Activated naive CD8-positive, alpha-beta T cell treated with anti-CD3 and anti-CD28 coated beads for 36 hours (primary cell): ENCODE results near the gene ADAM33. TPM values are rescaled to one million over a fixed set of nuclear protein-coding genes. Genes with fewer than 3 reads are reported as not detected.

ENCODE experiments used
- DNase-seq: peaks from one replicate; pipeline ENCODE4 v3.0.0; 2021
- H3K27ac Mint-ChIP-seq: one replicate; pipeline ENCODE4 v1.8.0; 2022; ENCODE audit warnings: mild to moderate bottlenecking, moderate library complexity, mixed read lengths
- H3K27me3 Mint-ChIP-seq: one replicate; pipeline ENCODE4 v1.8.0; 2022; ENCODE audit warnings: mild to moderate bottlenecking, mixed read lengths
- H3K36me3 Mint-ChIP-seq: one replicate; pipeline ENCODE4 v1.8.0; 2021; ENCODE audit warnings: mild to moderate bottlenecking, mixed read lengths
- H3K4me1 Mint-ChIP-seq: one replicate; pipeline ENCODE4 v1.8.0; 2021; ENCODE audit warnings: mixed read lengths
- H3K4me3 Mint-ChIP-seq: one replicate; pipeline ENCODE4 v1.8.0; 2022; ENCODE audit warnings: mild to moderate bottlenecking, moderate library complexity, mixed read lengths
- H3K9me3 Mint-ChIP-seq: one replicate; pipeline ENCODE4 v1.8.0; 2022; ENCODE audit warnings: mixed read lengths
- total RNA-seq, 2 experiments: library from RNA; stranded (reverse); gene quantifications; one replicate each; pipeline ENCODE4 v1.2.3, GENCODE V29; 2021

The ADAM33 gene
- total RNA-seq, 2 experiments from 2014 or later: not detected

DNA sequence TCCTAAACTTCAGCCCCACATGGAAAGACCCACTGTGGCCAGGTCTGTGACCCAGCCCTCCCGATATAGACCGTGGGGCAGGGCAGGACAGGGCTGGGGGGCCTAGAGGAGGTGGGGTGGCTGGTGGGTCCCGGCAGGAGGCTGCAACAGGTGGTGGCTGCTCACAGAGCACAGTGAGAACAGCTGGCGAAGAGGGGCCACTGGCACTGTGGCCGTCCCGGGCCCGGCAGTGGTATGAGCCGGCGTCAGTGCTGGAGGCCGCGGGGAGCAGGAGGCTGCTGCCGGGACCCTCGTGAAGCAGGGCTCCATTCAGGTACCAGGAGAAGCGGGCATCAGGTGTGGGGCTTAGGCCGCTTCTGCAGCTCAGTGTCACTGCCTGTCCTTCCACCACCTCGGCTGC, 17.2 kb upstream of the ADAM33 start:
- no peak for DNase-seq
- Mint-ChIP-seq H3K4me1 (no peaks in the 10 kb centered on the region), H3K27ac (no peak overlapping the region)

DNA sequence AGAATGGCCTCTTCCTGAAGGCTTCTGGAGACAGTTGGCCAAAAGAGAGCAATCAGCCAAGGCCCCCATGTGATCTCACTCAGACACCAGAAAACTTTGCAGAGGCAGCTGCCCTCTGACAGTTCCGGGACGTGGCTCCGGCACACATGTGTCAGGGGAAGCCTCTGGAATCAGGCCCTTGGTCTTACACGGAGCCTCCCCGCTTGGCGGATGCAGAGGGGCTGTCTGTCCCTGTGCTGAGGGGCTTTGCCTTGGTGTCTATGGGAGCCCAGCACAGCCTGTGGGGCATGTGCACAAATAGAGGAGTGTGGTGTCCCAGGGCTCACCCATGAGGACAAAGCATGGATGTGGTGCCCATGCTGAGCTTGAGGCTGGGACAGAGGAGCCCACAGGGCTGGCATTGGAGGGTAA, 16.8 kb upstream of the ADAM33 start:
- Mint-ChIP-seq H3K36me3 (no peaks in the 10 kb centered on the region), H3K27me3 (no peaks in the 10 kb centered on the region), H3K27ac (no peak overlapping the region), H3K4me1 (no peaks in the 10 kb centered on the region), H3K4me3 (no peak overlapping the region), H3K9me3 (no peaks in the 10 kb centered on the region)
- DNase-seq: no peak

More for the DNA sequence above, 17.2 kb upstream of the ADAM33 start:
- Mint-ChIP-seq H3K36me3 (no peaks in the 10 kb centered on the region), H3K4me3 (no peak overlapping the region), H3K27me3 (no peaks in the 10 kb centered on the region), H3K9me3 (no peaks in the 10 kb centered on the region)

DNA sequence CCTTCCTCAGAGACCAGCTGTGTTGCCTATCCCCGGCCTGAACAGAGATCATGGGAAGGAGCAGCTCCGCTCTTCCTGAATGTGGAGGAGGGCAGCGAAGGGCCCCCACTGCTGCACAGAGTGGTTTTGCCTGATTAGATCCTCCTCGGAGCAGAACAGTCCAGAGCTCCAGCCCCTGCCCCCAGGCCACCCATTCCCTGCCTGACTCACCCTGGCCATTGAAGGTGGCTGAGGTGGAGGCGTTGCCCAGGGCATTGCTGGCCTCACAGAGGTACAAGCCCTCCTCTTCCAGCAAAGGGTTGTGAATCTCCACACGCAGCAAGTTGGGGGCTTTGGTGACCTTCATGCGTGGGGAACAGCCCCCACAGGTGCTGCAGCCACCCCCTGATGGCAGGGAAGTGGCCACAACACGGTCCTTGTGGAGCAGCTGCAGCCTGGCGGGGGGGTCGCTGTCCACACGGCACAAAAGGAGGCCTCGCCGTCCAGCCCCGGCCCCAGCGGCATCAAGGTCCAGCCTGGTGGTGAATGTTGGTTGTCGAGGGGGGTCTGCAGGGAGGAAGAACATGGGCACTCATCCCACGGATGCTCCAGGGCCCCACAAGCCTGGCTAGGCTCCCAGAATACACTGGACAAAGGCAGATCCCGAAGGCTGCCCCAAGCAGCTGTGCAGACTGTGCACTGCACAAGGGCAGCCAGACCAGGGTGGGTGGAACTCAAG, 15.9 kb upstream of the ADAM33 start:
- no peak overlapping the region for H3K27ac Mint-ChIP-seq
- no peak for DNase-seq
- H3K4me1 Mint-ChIP-seq: no peaks in the 10 kb centered on the region
- no peaks in the 10 kb centered on the region for H3K9me3 Mint-ChIP-seq
- H3K27me3 Mint-ChIP-seq: no peaks in the 10 kb centered on the region
- H3K36me3 Mint-ChIP-seq: no peaks in the 10 kb centered on the region
- H3K4me3 Mint-ChIP-seq: no peak overlapping the region

DNA sequence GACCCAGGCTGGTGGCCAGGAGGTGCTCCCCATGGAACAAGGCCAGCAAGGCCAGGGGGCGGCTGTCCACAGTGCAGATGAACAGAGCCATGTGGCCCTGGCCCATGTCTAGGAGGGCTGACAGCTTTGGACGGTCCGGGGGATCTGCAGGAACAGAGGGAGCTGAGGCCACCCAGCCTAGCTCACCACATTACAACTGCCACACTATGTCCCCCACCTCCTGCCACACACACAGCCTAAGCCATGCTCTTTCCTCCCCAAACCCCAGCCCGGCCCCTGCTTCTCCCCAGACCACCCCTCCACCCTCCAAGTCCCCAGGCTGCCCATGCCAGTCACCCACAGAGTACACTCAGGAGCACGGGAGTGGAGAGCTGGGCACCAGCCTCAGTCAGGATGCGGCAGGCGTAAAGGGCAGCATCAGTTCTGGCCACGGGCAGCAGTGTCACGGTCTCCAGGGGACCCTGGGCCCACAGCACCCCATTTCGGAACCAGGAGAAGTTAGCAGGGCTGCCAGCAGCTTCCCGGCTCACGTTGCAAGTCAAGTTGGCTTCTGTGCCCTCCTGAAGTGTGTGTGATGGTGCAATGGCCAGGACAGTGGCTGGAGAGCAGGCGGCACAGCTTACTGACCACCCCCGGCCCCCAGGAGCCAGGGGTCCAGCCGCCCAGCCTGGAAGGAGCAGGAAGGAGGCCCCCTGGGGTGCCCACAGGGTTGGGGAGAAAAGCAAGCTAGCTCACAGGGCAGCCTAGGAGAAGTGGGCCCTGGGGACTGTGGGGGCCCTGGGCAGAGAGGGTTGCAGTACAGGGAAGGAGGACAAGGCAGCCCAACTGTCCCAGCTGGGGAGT, 15.2 kb upstream of the ADAM33 start:
- DNase-seq: no peak
- no peaks in the 10 kb centered on the region for H3K36me3 Mint-ChIP-seq
- no peak overlapping the region for H3K4me3 Mint-ChIP-seq
- H3K4me1 Mint-ChIP-seq: no peaks in the 10 kb centered on the region
- H3K27me3 Mint-ChIP-seq: no peaks in the 10 kb centered on the region
- no peak overlapping the region for H3K27ac Mint-ChIP-seq
- H3K9me3 Mint-ChIP-seq: no peaks in the 10 kb centered on the region

DNA sequence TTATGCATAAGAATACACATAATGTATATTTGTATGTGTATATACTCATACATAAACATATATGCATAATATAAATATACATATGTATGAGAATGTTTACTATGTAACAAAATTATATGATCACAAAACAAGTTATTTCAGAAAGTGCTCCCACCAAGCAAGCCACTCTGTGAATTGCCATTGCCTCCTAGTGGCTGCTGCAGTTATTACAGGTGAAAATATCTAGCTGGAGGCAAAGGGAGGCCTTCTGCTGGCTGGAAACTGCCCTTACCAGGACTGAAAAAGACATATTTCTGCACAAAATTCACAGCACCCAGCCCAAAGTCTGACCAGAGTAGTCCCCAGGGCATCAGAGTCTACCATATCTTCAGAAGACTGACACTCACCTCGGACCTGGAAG, 14.4 kb upstream of the ADAM33 start:
- Mint-ChIP-seq H3K4me1 (no peaks in the 10 kb centered on the region), H3K4me3 (no peak overlapping the region), H3K27me3 (no peaks in the 10 kb centered on the region), H3K27ac (no peak overlapping the region), H3K36me3 (no peaks in the 10 kb centered on the region), H3K9me3 (no peaks in the 10 kb centered on the region)
- no peak for DNase-seq

DNA sequence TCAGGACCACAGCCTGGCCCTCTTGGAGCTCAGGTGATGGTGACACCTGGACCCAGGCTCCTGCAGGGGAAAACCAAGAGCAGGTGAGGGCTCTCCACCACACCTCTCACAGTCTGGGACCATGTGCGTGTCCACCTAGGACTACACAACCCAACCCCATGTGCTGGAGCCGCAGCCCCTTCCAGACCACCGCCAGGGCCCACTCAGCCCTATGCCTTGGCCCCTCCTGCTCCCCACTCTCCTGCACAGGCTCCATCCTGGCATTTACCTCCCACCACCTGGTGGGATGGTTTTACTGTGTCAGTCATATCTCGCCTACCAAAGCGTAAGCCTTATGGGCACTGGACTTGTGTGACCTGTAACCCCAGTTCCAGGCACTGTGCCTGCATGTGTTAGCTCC, 13.1 kb upstream of the ADAM33 start:
- Mint-ChIP-seq H3K4me1 (no peaks in the 10 kb centered on the region), H3K36me3 (no peaks in the 10 kb centered on the region), H3K27me3 (no peaks in the 10 kb centered on the region), H3K9me3 (no peaks in the 10 kb centered on the region), H3K4me3 (no peak overlapping the region), H3K27ac (no peak overlapping the region)
- no peak for DNase-seq

DNA sequence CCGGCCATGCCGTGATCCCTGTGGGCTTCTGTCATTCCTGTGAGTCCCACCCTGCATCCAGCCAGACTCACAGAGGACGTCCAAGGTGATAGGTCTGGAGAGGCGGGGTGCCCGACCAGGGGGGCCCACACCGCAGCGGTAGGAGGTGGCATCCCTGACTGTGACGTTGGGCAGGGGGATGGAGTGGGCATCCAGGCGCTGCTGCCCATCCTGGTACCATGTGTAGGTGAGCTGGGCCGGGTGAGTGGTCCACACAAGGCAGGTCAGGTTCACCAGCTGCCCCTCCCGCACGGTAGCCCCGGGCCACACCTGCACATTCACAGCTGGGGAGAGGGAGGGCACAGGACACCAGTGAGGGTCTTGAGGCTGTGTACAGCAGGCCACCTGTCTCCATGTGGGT, 11.6 kb upstream of the ADAM33 start:
- no peak for DNase-seq
- no peak overlapping the region for H3K4me3 Mint-ChIP-seq
- no peaks in the 10 kb centered on the region for H3K36me3 Mint-ChIP-seq
- H3K4me1 Mint-ChIP-seq: no peaks in the 10 kb centered on the region
- H3K27me3 Mint-ChIP-seq: no peaks in the 10 kb centered on the region
- H3K27ac Mint-ChIP-seq: no peak overlapping the region
- H3K9me3 Mint-ChIP-seq: no peaks in the 10 kb centered on the region

DNA sequence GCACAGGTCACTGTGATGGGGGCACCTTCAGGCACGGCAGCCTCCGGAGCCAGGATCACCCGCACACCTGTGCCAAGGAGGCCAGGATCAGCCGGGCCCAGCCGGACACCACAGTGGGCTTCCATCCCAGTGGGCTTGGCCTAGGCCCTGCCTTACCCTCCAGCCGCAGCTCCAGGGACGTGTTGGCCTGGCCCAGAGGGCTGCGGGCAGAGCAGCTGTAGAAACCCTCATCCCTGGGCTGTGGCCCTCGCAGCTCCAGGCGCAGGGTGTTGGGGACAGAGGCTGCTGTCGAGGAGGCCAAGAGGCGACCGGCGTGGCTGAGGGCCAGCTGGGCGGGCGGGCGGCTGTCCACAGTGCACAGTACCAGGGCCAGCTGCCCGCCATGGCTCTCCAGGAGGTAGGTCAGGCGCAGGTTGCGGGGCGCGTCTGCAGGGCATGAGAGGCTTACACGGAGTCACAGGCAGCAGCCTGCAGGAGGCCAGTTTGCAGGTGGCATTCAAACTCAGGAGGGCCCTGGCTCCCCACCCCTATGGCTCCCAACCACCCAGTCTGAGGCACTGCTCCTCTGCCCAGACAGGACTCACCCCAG, 11.0 kb upstream of the ADAM33 start:
- H3K27ac Mint-ChIP-seq: no peak overlapping the region
- H3K4me1 Mint-ChIP-seq: no peaks in the 10 kb centered on the region
- DNase-seq: no peak
- no peaks in the 10 kb centered on the region for H3K36me3 Mint-ChIP-seq
- H3K4me3 Mint-ChIP-seq: no peak overlapping the region
- H3K27me3 Mint-ChIP-seq: no peaks in the 10 kb centered on the region
- H3K9me3 Mint-ChIP-seq: no peaks in the 10 kb centered on the region

DNA sequence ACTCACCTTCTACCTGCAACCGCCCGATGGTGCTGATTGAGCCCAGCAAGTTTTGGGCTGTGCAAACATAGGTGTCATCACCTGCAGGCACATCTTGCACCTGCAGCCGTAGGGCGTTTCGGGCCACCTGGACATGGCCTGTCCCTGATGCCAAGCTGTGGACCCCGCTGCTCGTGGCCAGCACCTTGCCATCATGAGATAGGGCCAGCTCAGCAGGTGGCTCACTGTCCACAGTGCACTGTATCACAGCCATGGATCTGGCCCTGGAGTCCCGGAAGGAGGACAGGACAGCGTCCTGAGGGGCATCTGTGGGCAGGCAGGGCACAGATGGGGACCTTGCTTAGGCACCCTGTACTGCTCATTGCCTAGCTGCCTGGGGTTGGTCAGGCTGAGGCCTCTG, 10.1 kb upstream of the ADAM33 start:
- no peak for DNase-seq
- no peaks in the 10 kb centered on the region for H3K27me3 Mint-ChIP-seq
- no peaks in the 10 kb centered on the region for H3K4me1 Mint-ChIP-seq
- H3K4me3 Mint-ChIP-seq: no peak overlapping the region
- no peaks in the 10 kb centered on the region for H3K36me3 Mint-ChIP-seq
- no peaks in the 10 kb centered on the region for H3K9me3 Mint-ChIP-seq
- H3K27ac Mint-ChIP-seq: no peak overlapping the region

DNA sequence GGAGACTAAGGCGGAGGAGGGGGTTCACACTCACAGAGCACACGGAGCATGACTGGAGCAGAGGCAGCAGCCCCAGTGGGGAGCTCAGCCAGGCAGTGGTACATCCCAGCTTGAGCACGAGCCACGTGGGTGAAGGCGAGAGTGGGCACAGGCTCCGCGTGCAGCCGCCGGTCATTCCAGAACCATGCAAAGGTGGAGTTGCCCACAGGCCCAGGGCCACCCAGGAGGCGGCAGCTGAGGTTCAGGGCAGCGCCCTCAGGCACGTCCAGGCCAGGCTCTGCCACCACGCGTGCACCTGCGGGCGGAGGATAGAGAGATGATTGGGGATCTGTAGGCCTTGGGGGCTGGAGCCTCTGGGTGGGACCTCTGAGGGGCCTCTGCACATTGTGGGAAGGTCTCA, 9.5 kb upstream of the ADAM33 start:
- H3K27me3 Mint-ChIP-seq: peaks cover 3% of the 10 kb centered on the region
- DNase-seq: no peak
- no peaks in the 10 kb centered on the region for H3K4me1 Mint-ChIP-seq
- H3K36me3 Mint-ChIP-seq: no peaks in the 10 kb centered on the region
- no peak overlapping the region for H3K27ac Mint-ChIP-seq
- no peaks in the 10 kb centered on the region for H3K9me3 Mint-ChIP-seq
- H3K4me3 Mint-ChIP-seq: no peak overlapping the region

DNA sequence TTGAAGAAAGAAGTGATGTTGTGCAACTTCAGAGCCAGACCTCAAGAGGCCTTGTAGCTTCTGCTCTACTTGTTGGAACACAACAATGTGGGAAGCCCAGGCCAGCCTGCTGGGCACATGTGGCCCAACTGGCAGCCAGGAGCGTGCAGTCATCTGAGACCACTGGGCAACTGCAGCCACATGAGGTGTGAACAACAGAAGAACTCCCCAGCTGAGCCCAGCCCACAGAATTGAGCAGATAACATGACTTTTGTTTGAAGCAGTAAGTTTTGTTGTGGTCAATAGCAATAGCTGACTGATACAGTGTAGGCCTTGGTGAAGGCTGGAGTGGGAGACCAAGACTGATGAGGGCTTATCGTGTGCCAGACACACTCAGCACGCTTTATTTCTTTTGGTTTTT, 8.6 kb upstream of the ADAM33 start:
- Mint-ChIP-seq H3K27ac (no peak overlapping the region), H3K9me3 (no peaks in the 10 kb centered on the region), H3K4me1 (no peaks in the 10 kb centered on the region), H3K36me3 (no peaks in the 10 kb centered on the region), H3K27me3 (peaks cover 5% of the 10 kb centered on the region), H3K4me3 (no peak overlapping the region)
- no peak for DNase-seq

DNA sequence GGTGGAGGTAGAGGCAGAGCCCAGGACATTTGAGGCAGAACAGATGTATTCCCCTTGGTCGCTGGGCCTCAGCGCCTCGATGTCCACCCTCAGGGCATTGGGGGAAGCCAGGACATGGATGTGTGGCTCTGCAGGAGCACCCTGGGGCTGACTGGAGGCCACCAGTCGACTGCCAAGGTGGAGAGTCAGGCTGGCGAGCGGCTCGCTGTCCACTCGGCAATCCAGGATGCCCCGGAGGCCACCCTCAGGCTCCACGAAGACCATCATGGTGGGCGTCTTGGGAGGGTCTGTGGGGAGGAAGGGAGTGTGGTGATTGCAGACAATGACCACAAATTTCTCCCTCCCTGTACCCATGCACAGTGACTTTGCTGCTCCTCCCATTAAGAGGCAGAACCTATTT, 8.2 kb upstream of the ADAM33 start:
- no peak overlapping the region for H3K4me3 Mint-ChIP-seq
- no peaks in the 10 kb centered on the region for H3K4me1 Mint-ChIP-seq
- no peak overlapping the region for H3K27ac Mint-ChIP-seq
- no peaks in the 10 kb centered on the region for H3K36me3 Mint-ChIP-seq
- H3K27me3 Mint-ChIP-seq: peaks cover 5% of the 10 kb centered on the region
- H3K9me3 Mint-ChIP-seq: no peaks in the 10 kb centered on the region
- no peak for DNase-seq

DNA sequence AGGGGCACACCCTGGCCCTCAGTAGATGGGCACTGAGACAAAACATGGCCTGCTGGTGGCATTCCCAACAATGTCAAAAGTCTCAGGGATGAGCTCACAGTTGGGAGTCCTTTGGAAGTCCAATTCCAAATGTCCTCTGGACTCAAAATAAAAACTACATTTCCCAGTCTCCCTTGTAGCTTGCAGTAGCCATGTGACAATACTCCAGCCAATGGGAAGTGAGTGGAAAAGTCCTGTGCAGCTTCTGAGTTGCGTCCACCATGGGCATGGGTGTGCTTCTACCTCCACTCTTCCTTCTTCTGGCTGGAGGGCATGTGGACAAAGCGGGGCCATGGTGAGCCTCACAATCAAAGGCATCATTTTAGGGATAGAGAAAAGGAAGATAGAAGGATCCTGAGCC, 5.8 kb upstream of the ADAM33 start:
- no peak for DNase-seq
- Mint-ChIP-seq H3K36me3 (no peaks in the 10 kb centered on the region), H3K27me3 (peaks cover 14% of the 10 kb centered on the region), H3K9me3 (no peaks in the 10 kb centered on the region), H3K4me1 (no peaks in the 10 kb centered on the region), H3K4me3 (no peak overlapping the region), H3K27ac (no peak overlapping the region)

DNA sequence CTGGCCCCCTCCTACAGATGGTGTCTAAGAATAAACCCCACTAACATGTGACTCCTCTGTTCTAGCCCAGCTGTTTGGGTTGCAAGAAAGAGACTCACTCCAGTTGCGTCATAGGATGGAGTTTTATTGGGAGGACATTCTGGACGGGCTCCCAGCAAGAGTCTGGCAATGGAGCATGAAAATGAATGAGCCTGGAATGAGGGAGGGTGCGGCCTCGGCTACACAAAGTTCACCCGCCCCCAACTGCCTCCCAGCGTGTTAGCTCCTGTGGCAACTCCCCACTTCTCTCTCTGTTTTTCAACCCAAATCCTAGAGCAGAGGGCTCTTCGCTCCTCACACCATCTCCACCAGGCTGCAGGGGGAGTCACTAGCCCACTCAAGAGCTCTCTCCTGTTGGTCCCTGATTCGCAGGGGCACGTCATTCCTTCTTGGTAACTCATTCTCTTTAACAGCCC, 5.1 kb upstream of the ADAM33 start:
- no peaks in the 10 kb centered on the region for H3K4me1 Mint-ChIP-seq
- no peak overlapping the region for H3K4me3 Mint-ChIP-seq
- no peak overlapping the region for H3K27ac Mint-ChIP-seq
- peaks cover 18% of the 10 kb centered on the region for H3K27me3 Mint-ChIP-seq
- no peaks in the 10 kb centered on the region for H3K36me3 Mint-ChIP-seq
- no peak for DNase-seq
- no peaks in the 10 kb centered on the region for H3K9me3 Mint-ChIP-seq

DNA sequence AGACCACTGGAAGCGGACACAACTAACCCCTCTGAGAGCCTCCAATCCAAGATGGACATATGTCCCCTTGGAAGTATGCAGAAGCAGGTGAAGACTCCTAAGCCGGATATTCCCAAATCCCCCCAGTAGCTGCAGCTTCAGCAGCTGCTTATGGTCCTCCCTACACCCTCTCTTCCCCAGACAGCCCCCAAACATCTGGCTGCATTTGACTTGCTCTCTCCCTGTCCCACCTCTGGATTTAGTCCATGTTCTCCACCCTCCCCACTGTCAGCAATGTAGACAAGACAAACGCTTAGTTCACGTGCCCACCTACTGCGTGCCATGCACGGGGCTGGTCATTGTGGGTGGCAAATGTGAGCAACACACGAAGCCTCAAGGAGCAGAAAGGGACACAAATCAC, 4.6 kb upstream of the ADAM33 start:
- Mint-ChIP-seq H3K9me3 (no peaks in the 10 kb centered on the region), H3K4me3 (no peak overlapping the region), H3K27me3 (peaks cover 23% of the 10 kb centered on the region), H3K27ac (no peak overlapping the region), H3K4me1 (no peaks in the 10 kb centered on the region), H3K36me3 (no peaks in the 10 kb centered on the region)
- no peak for DNase-seq
